B cell (primary cell): ENCODE measurements around the gene GNLY. TPM values are rescaled to one million over a fixed set of nuclear protein-coding genes. Genes with fewer than 3 reads are reported as not detected.

Experiments
- ATAC-seq: fragments of 200-7000 bp; cut with Tn5 transposase; one replicate; pipeline ENCODE4 v1.10.0; 2021; ENCODE audit warnings: low read depth, mild to moderate bottlenecking, moderate number of reproducible peaks, moderate library complexity
- CTCF ChIA-PET: fragments of 350-600 bp; sonication (Branson Sonifier 250); formaldehyde crosslinking; loops from one replicate; lab custom pipeline; 2021; ENCODE audit warnings: antibody characterized with exemption, inconsistent platforms; lab: Charles Lee
- POLR2A ChIA-PET: fragments of 350-600 bp; sonication (Branson Sonifier 250); formaldehyde crosslinking; loops from one replicate; lab custom pipeline; 2021; ENCODE audit warnings: antibody characterized with exemption; lab: Charles Lee
- DNase-seq: peaks from one replicate; pipeline ENCODE4 v3.0.0; 2013
- H2AFZ ChIP-seq: 2 replicates; pipeline ENCODE4 v1.6.1; 2012; ENCODE audit warnings: mild to moderate bottlenecking, low read depth, low read length; ENCODE audit not compliant: insufficient read depth, poor library complexity, severe bottlenecking
- H3K27ac ChIP-seq, 2 donors: 1 replicate in 1 of 2; 2 replicates in 1 of 2; pipeline ENCODE4 v1.5.1; 2012 to 2013; ENCODE audit warnings: low read length in 2 of 2, mild to moderate bottlenecking in 2 of 2, moderate library complexity in 1 of 2
- H3K27me3 ChIP-seq, 4 experiments: fragments of 200-600 bp in 1 of 4; sonication (generic) in 1 of 4; replicated peaks in 1 of 4; 1 replicate in 2 of 4; 2 replicates in 2 of 4; pipeline versions ENCODE4 v1.6.1 to v1.7.0; 2013 to 2016; ENCODE audit warnings: low read length in 3 of 4, mild to moderate bottlenecking in 2 of 4, mixed read lengths in 1 of 4, moderate library complexity in 1 of 4; ENCODE audit not compliant: insufficient read depth in 4 of 4, control insufficient read depth in 3 of 4; ENCODE audit errors: control extremely low read depth in 1 of 4
- H3K36me3 ChIP-seq, 2 experiments: replicated peaks in 1 of 2; 1 replicate in 1 of 2; 2 replicates in 1 of 2; pipeline versions ENCODE4 v1.6.1 to v1.7.1; 2013; ENCODE audit warnings: low read length in 1 of 2; ENCODE audit not compliant: insufficient read depth in 2 of 2, control insufficient read depth in 1 of 2; ENCODE audit errors: control extremely low read depth in 1 of 2, extremely low read depth in 1 of 2
- H3K4me1 ChIP-seq, 2 donors: fragments of 200-600 bp in 1 of 2; sonication (generic) in 1 of 2; 1 replicate in 1 of 2; 2 replicates in 1 of 2; pipeline versions ENCODE4 v1.5.1 to v1.6.1; 2013 to 2017; ENCODE audit warnings: low read length in 2 of 2; ENCODE audit not compliant: control insufficient read depth in 2 of 2, insufficient read depth in 2 of 2
- H3K4me2 ChIP-seq: replicated peaks from 2 replicates; pipeline ENCODE3; 2012; ENCODE audit warnings: mild to moderate bottlenecking, low read depth, low read length; ENCODE audit not compliant: poor library complexity, severe bottlenecking
- H3K4me3 ChIP-seq, 5 experiments: fragments of 200-600 bp in 1 of 5; sonication (generic) in 1 of 5; 1 replicate in 3 of 5; 2 replicates in 2 of 5; pipeline versions ENCODE4 v1.5.1 to v1.7.0; 2011 to 2016; ENCODE audit warnings: low read length in 4 of 5, mild to moderate bottlenecking in 4 of 5, low read depth in 2 of 5, control low read depth in 1 of 5, moderate library complexity in 1 of 5; ENCODE audit not compliant: insufficient read depth in 1 of 5; ENCODE audit errors: control extremely low read depth in 1 of 5, extremely low read depth in 1 of 5
- H3K79me2 ChIP-seq: fragments of 200-600 bp; sonication (generic); one replicate; pipeline ENCODE4 v1.6.0; 2016; ENCODE audit warnings: low read length; ENCODE audit not compliant: control insufficient read depth, insufficient read depth
- H3K9ac ChIP-seq: fragments of 200-600 bp; sonication (generic); 2 replicates; pipeline ENCODE4 v1.6.1; 2017; ENCODE audit warnings: mild to moderate bottlenecking, low read length, moderate library complexity
- H3K9me3 ChIP-seq, 3 donors: one replicate each; pipeline versions ENCODE4 v1.6.1 to v1.7.1; 2013; ENCODE audit warnings: low read length in 2 of 3; ENCODE audit not compliant: control insufficient read depth in 2 of 3, insufficient read depth in 1 of 3; ENCODE audit errors: control extremely low read depth in 1 of 3
- H4K20me1 ChIP-seq: 2 replicates; pipeline ENCODE4 v1.6.0; 2012; ENCODE audit warnings: mild to moderate bottlenecking, low read length; ENCODE audit not compliant: insufficient read depth, control insufficient read depth, poor library complexity, severe bottlenecking
- H3K27ac Mint-ChIP-seq: one replicate; pipeline ENCODE4 v1.8.0; 2021; ENCODE audit warnings: mixed read lengths
- H3K27me3 Mint-ChIP-seq: one replicate; pipeline ENCODE4 v1.8.0; 2021; ENCODE audit warnings: mixed read lengths
- H3K4me1 Mint-ChIP-seq: one replicate; pipeline ENCODE4 v1.8.0; 2021; ENCODE audit warnings: mixed read lengths
- H3K4me3 Mint-ChIP-seq: one replicate; pipeline ENCODE4 v1.8.0; 2021; ENCODE audit warnings: mixed read lengths
- H3K9me3 Mint-ChIP-seq: one replicate; pipeline ENCODE4 v1.8.0; 2022; ENCODE audit warnings: mixed read lengths; ENCODE audit not compliant: insufficient read depth
- EZH2 ChIP-seq: IDR thresholded peaks from 2 replicates; pipeline ENCODE4 v1.6.1; 2012; ENCODE audit warnings: borderline replicate concordance, low read depth, mild to moderate bottlenecking, moderate library complexity, low read length; ENCODE audit not compliant: insufficient read depth, poor library complexity, severe bottlenecking
- WGBS: methylation state at CpG from one replicate; pipeline ENCODE4 v1.1.5; 2013; ENCODE audit warnings: missing lambda C conversion rate; ENCODE audit not compliant: insufficient coverage; 5-methylcytosine and 5-hydroxymethylcytosine counted together
- intact Hi-C: fragments of 100-400 bp; cut with micrococcal nuclease; formaldehyde crosslinking; loops from one replicate; pipeline ENCODE4 v1.10.0; 2022
- polyA plus RNA-seq: library from polyadenylated mRNA; depleted of rRNA; stranded (reverse); fragments of >200 nt; gene quantifications from 2 replicates; pipeline ENCODE4 v1.2.3, GENCODE V29; 2012
- total RNA-seq, 2 donors: library from RNA; stranded (reverse); fragments of 120-200 nt in 1 of 2; gene quantifications; 1 replicate in 1 of 2; 2 replicates in 1 of 2; pipeline versions ENCODE4 v1.2.3 to v1.2.4, GENCODE V29; 2013 to 2022
- TF ChIP-seq, protein P1 (sequence below): fragments of 200-600 bp; IDR thresholded peaks from one replicate; pipeline ENCODE4 v1.8.0; 2022; ENCODE audit warnings: antibody characterized with exemption, mild to moderate bottlenecking

The GNLY gene
- total and polyA plus RNA-seq, 2 donors (not counting 1 experiment from before 2014, with no cell fraction given) = 3.9 to 4.2 TPM

DNA sequence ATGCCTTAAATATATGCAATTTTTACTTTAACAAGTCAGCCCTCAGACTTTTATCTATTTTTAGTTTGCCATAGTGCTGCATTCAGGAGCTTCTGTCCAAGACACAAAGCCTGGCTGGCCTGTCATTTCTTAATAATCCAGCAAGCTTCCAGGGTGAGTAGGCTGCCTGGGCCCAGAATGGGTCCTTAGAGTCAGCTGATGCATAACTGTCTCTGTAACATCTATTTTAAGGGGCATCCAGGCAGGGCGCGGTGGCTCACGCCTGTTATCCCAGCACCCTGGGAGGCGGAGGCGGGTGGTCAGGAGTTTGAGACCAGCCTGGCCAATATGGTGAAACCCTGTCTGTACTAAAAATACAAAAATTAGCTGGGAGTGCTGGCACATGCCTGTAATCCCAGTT lies 11.8 kb upstream of the GNLY start:
- H2AFZ ChIP-seq = no peak overlapping the region
- H3K27me3 Mint-ChIP-seq = peaks cover 20% of the 10 kb centered on the region
- peaks cover 0 to 4% (median 0%) of the 10 kb centered on the region in 3 donors for H3K9me3 ChIP-seq
- WGBS = 100% methylated on average over 5 of the region's 5 CpGs
- H3K4me3 Mint-ChIP-seq = no peak overlapping the region
- no peaks in the 10 kb centered on the region for H4K20me1 ChIP-seq
- H3K36me3 ChIP-seq = no peaks in the 10 kb centered on the region
- intact Hi-C loops = no loop called here
- no peaks in the 10 kb centered on the region for H3K9me3 Mint-ChIP-seq
- DNase-seq = no peak
- TF ChIP-seq EZH2 = no peak
- TF ChIP-seq, protein P1, sequence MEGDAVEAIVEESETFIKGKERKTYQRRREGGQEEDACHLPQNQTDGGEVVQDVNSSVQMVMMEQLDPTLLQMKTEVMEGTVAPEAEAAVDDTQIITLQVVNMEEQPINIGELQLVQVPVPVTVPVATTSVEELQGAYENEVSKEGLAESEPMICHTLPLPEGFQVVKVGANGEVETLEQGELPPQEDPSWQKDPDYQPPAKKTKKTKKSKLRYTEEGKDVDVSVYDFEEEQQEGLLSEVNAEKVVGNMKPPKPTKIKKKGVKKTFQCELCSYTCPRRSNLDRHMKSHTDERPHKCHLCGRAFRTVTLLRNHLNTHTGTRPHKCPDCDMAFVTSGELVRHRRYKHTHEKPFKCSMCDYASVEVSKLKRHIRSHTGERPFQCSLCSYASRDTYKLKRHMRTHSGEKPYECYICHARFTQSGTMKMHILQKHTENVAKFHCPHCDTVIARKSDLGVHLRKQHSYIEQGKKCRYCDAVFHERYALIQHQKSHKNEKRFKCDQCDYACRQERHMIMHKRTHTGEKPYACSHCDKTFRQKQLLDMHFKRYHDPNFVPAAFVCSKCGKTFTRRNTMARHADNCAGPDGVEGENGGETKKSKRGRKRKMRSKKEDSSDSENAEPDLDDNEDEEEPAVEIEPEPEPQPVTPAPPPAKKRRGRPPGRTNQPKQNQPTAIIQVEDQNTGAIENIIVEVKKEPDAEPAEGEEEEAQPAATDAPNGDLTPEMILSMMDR = no peak
- no peak overlapping the region for H3K4me2 ChIP-seq
- ATAC-seq = no peak
- no peak overlapping the region for H3K9ac ChIP-seq
- no peak overlapping the region for H3K27ac ChIP-seq
- H3K4me3 ChIP-seq = no peak overlapping the region
- peaks cover 0 to 7% of the 10 kb centered on the region in 2 donors for H3K4me1 ChIP-seq
- ChIA-PET POLR2A (no interaction called here), CTCF (no interaction called here)
- H3K27me3 ChIP-seq = peaks cover 0 to 17% (median 6%) of the 10 kb centered on the region in 4 experiments
- H3K27ac Mint-ChIP-seq = no peak overlapping the region
- no peaks in the 10 kb centered on the region for H3K79me2 ChIP-seq
- peaks cover 7% of the 10 kb centered on the region for H3K4me1 Mint-ChIP-seq

GRCh38 chr2:85684380-85684779 lies 9.8 kb upstream of the GNLY start:
- 94% methylated on average over 4 of the region's 4 CpGs for WGBS
- Histone ChIP-seq H3K27ac (no peak overlapping the region), H3K4me1 (peaks cover 0 to 1% of the 10 kb centered on the region in 2 donors), H2AFZ (no peak overlapping the region), H3K4me3 (no peak overlapping the region), H3K36me3 (no peaks in the 10 kb centered on the region), H3K79me2 (no peaks in the 10 kb centered on the region), H3K9ac (no peak overlapping the region), H3K9me3 (no peaks in the 10 kb centered on the region), H3K4me2 (no peak overlapping the region), H3K27me3 (peaks cover 0 to 11% (median 3%) of the 10 kb centered on the region in 4 experiments), H4K20me1 (no peaks in the 10 kb centered on the region)
- no peak for ATAC-seq
- no peaks in the 10 kb centered on the region for H3K4me1 Mint-ChIP-seq
- intact Hi-C loops = no loop called here
- no peaks in the 10 kb centered on the region for H3K9me3 Mint-ChIP-seq
- H3K4me3 Mint-ChIP-seq = no peak overlapping the region
- CTCF ChIA-PET = no interaction called here
- TF ChIP-seq, protein P1 = no peak
- TF ChIP-seq EZH2 = no peak
- peaks cover 16% of the 10 kb centered on the region for H3K27me3 Mint-ChIP-seq
- no peak for DNase-seq
- POLR2A ChIA-PET = no interaction called here
- no peak overlapping the region for H3K27ac Mint-ChIP-seq
